Pancreas (tissue), 10 donors: ENCODE data around the gene ZNF530. TPM values are rescaled to one million over a fixed set of nuclear protein-coding genes. Genes with fewer than 3 reads are reported as not detected.

ENCODE experiments used
- ATAC-seq, 4 donors: fragments of 200-7000 bp; cut with Tn5 transposase; one replicate each; pipeline versions ENCODE4 v1.8.0 to v1.9.1; 2020; ENCODE audit warnings: mild to moderate bottlenecking in 4 of 4, moderate library complexity in 4 of 4
- DNase-seq, 6 donors: peaks; one replicate each; pipeline ENCODE4 v3.0.0-alpha.2; 2020
- FAIRE-seq: peaks from 2 replicates; lab custom pipeline; 2012; peaks lifted over from hg19 to GRCh38; lab: Jason Lieb, UNC
- H3K27ac ChIP-seq, 4 donors: fragments of 200-600 bp; sonication (generic); 1 replicate in 3 of 4; 2 replicates in 1 of 4; pipeline versions ENCODE4 v1.5.0 to v1.8.0; 2020
- H3K27me3 ChIP-seq, 4 donors: fragments of 200-600 bp; one replicate each; pipeline ENCODE4 v1.8.0; 2021
- H3K36me3 ChIP-seq, 3 donors: fragments of 200-600 bp; sonication (generic) in 1 of 3; one replicate each; pipeline versions ENCODE4 v1.5.0 to v1.8.0; 2020 to 2021
- H3K4me1 ChIP-seq, 3 donors: fragments of 200-600 bp; one replicate each; pipeline ENCODE4 v1.8.0; 2021
- H3K4me3 ChIP-seq, 4 donors: fragments of 200-600 bp; sonication (generic) in 2 of 4; one replicate each; pipeline versions ENCODE4 v1.5.0 to v1.8.0; 2020 to 2021
- H3K9me3 ChIP-seq, 4 donors: fragments of 200-600 bp; one replicate each; pipeline ENCODE4 v1.8.0; 2021
- WGBS, 2 donors: extraction: QIAGEN DNeasy Blood & Tissue Kit; methylation state at CpG; one replicate each; pipeline ENCODE4 v1.1.7; 2013; 5-methylcytosine and 5-hydroxymethylcytosine counted together
- intact Hi-C, 3 donors: fragments of 100-400 bp; cut with DNase I; formaldehyde crosslinking; loops; one replicate each; pipeline versions ENCODE4 v1.11.1 to v1.14.2; 2022
- polyA plus RNA-seq, 2 donors: library from polyadenylated mRNA; stranded (reverse); fragments of 200-250 nt; gene quantifications; one replicate each; pipeline ENCODE4 v1.2.3, GENCODE V29; 2013
- total RNA-seq, 6 donors: library from RNA; stranded (reverse); fragmentation: NEBNext Ultra II Directional in 4 of 6; extraction: Animal tissue kit (Norgen Biotek cat#: 25700) in 4 of 6; gene quantifications; one replicate each; pipeline versions ENCODE4 v1.2.1 to v1.2.4, GENCODE V29; 2021 to 2023
- TF ChIP-seq, protein P1 (sequence below), 4 donors: fragments of 200-600 bp; sonication (generic) in 3 of 4; IDR thresholded peaks; one replicate each; pipeline versions ENCODE4 v1.5.0 to v1.8.0; 2021; ENCODE audit warnings: antibody characterized with exemption in 4 of 4
- donor health status: healthy with polysubstance abuse.
- donor health status: DM: no; HTN: no; CAD: no; lungs with moderate emphysema.
- donor health status: DM: no; HTN: no; CAD: no.
- donor health status: control.
- donor health status: control.
- donor health status: Bipolar disorder and iron deficiency.
- donor health status: DM: yes; HTN: yes; CAD: no.
- donor health status: DM: no; HTN: no; CAD: no.
- donor health status: DM: no; HTN: no; CAD: no.
- donor health status: DM: yes; HTN: yes; CAD: no.

Gene ZNF530
- total and polyA plus RNA-seq, 8 donors, result 0.76 to 2.3 (median 1.1) TPM

DNA sequence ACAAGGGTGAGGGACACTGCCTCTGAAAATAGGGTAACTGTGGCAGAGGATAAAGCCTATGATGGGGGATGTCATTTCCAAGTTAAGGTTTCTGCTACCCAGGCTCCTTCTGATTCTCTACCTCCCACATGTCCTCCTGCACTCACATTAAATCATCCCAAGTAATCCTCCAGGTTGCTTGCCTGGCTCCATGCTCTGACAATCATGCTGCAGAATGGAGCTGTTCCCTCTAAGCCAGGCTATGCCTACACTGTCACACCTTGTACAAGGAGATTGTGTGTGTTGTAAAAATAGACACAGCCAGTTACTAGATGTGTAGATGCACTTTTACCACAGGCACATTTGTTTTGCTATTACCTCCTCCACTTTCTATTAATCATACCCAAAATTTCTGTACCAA, 29.0 kb upstream of the ZNF530 start:
- Histone ChIP-seq H3K36me3 (peaks cover 6 to 34% (median 27%) of the 10 kb centered on the region in 3 donors), H3K9me3 (peaks cover 0 to 24% (median 0%) of the 10 kb centered on the region in 4 donors), H3K27ac (no peak overlapping the region), H3K4me1 (no peaks in the 10 kb centered on the region), H3K4me3 (no peak overlapping the region), H3K27me3 (no peaks in the 10 kb centered on the region)
- TF ChIP-seq, protein P1, sequence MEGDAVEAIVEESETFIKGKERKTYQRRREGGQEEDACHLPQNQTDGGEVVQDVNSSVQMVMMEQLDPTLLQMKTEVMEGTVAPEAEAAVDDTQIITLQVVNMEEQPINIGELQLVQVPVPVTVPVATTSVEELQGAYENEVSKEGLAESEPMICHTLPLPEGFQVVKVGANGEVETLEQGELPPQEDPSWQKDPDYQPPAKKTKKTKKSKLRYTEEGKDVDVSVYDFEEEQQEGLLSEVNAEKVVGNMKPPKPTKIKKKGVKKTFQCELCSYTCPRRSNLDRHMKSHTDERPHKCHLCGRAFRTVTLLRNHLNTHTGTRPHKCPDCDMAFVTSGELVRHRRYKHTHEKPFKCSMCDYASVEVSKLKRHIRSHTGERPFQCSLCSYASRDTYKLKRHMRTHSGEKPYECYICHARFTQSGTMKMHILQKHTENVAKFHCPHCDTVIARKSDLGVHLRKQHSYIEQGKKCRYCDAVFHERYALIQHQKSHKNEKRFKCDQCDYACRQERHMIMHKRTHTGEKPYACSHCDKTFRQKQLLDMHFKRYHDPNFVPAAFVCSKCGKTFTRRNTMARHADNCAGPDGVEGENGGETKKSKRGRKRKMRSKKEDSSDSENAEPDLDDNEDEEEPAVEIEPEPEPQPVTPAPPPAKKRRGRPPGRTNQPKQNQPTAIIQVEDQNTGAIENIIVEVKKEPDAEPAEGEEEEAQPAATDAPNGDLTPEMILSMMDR (IDR thresholded peaks at IDR 0.05), result no peak
- ATAC-seq (no peak), DNase-seq (no peak), FAIRE-seq (no peak)
- intact Hi-C loops, result no loop called here

DNA sequence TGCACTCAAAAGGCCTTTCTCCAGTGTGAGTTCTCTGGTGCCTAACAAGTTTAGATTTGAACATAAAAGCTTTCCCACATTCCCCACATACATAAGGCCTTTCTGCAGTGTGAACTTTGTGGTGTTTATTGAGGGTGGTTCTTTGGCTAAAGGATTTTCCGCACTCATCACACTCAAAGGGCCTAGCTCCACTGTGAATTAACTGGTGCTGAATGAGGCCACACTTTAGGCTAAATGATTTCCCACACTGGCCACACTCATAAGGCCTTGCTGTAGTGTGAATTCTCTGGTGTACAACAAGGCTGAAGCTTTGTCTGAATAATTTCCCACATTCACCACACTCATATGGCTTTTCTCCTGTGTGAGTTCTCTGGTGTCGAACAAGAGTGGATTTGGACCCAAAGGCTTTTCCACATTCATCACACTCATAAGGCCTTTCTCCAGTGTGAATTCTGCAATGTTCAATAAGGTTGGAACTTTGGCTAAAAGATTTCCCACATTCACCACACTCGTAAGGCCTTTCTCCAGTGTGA, 27.2 kb upstream of the ZNF530 start:
- no peak overlapping the region for H3K4me3 ChIP-seq
- H3K4me1 ChIP-seq, result no peaks in the 10 kb centered on the region
- DNase-seq, result no peak
- peaks cover 6 to 35% (median 28%) of the 10 kb centered on the region in 3 donors for H3K36me3 ChIP-seq
- peaks cover 0 to 20% (median 0%) of the 10 kb centered on the region in 4 donors for H3K9me3 ChIP-seq
- H3K27ac ChIP-seq, result no peak overlapping the region
- 99 to 100% methylated on average over 3 of the region's 3 CpGs for WGBS, 2 donors
- ATAC-seq, result no peak
- FAIRE-seq, result no peak
- TF ChIP-seq, protein P1 (IDR thresholded peaks at IDR 0.05), result no peak
- intact Hi-C loops, result no loop called here
- H3K27me3 ChIP-seq, result no peaks in the 10 kb centered on the region

DNA sequence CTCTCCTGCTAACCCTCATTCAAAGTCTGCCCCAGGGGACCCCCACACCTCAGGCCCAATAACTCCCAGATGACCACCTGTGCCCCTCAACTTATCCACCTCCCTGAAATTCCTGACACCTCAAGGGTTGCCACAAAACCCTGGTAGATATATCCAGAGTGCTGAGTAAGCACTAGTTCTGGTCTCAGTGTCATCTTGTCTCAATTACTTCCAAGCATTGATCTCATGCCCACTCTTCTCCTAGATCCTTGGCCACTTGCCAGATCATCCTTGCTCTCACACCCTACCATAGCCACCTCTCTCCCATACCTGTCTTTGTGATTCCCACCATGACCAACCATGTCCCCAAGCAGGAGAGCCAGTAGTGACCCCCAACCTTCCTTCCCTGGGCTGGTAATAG, 23.0 kb upstream of the ZNF530 start:
- H3K36me3 ChIP-seq, result peaks cover 6 to 35% (median 28%) of the 10 kb centered on the region in 3 donors
- H3K4me3 ChIP-seq, result no peak overlapping the region
- intact Hi-C loops, result no loop called here
- DNase-seq (no peak), FAIRE-seq (no peak), ATAC-seq (no peak)
- TF ChIP-seq, protein P1 (IDR thresholded peaks at IDR 0.05), result no peak
- H3K27ac ChIP-seq, result no peak overlapping the region
- H3K9me3 ChIP-seq, result peaks cover 0 to 18% (median 0%) of the 10 kb centered on the region in 4 donors
- peaks cover 0 to 6% (median 4%) of the 10 kb centered on the region in 3 donors for H3K4me1 ChIP-seq
- H3K27me3 ChIP-seq, result no peaks in the 10 kb centered on the region

DNA sequence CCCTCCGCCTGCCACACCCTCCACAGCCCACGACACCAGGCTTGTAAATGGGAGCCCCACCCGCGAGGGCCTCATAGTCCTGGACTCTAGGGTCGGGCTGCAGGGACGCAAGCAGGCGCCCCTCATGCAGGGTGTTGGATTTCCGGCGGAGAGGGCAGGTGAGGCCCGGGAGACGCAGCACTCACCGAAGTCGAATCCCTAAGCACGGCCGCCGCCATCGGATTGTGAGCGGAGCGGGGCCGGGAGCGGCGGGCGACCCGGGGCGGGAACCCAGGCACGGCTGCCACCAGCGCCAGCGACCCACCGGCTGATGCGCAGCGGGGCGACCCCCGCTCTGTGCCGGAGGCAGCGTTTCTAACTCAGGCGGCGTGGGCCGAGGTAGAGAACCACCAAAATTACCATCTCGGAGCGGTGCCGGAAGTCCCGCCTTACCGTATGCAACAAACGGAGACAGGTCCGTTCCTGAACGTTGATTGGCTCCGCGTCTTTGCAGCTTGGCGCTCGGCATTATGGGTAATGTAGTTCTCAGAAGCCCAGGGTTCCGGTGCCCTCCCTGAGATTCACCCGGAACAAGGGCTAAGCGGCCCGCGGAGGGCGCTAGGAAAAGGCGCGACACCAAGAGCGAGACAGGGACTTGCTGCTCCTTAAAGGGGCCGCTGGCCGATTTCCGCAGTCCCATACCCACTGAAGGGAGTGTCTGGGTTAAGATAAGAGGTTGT, 21.0 kb upstream of the ZNF530 start, which contains the start of gene ZNF416:
TSS of gene ZNF416 (minus strand) at position 425 of the 719 bp plus-strand sequence. CDS start at position 218, 207 bp downstream.
- Histone ChIP-seq H3K36me3 (peaks cover 6 to 20% (median 16%) of the 10 kb centered on the region in 3 donors), H3K27me3 (no peaks in the 10 kb centered on the region), H3K9me3 (peaks cover 0 to 11% (median 0%) of the 10 kb centered on the region in 4 donors), H3K4me1 (peaks cover 0 to 6% (median 4%) of the 10 kb centered on the region in 3 donors), H3K27ac (peak within 1 kb of the TSS in 3 of 4 donors; percentile 8 to 48 (median 48)), H3K4me3 (peak within 1 kb of the TSS; percentile 93 to 99 (median 96))
- 0 to 1% methylated on average over 61 to 62 of the region's 62 CpGs for WGBS, 2 donors
- DNase-seq, result peak; percentile 89 to 97 (median 96)
- TF ChIP-seq, protein P1 (IDR thresholded peaks at IDR 0.05), result no peak
- intact Hi-C loops, result no loop called here
- peak; percentile 99 to 100 (median 100) for ATAC-seq
- FAIRE-seq, result peak; percentile 97
